Neutrophil (primary cell): ENCODE results near the gene GALNS.

ENCODE experiments used
- H3K27ac ChIP-seq: fragments of 200-600 bp; sonication (generic); 2 replicates; pipeline ENCODE4 v1.5.1; 2016; ENCODE audit warnings: mild to moderate bottlenecking, moderate library complexity
- H3K27me3 ChIP-seq: fragments of 200-600 bp; sonication (generic); 2 replicates; pipeline ENCODE4 v1.6.0; 2016; ENCODE audit warnings: mild to moderate bottlenecking
- H3K36me3 ChIP-seq: fragments of 200-600 bp; sonication (generic); 2 replicates; pipeline ENCODE4 v1.5.1; 2017
- H3K4me1 ChIP-seq, 2 experiments: fragments of 200-600 bp in 1 of 2; sonication (generic) in 1 of 2; 1 replicate in 1 of 2; 2 replicates in 1 of 2; pipeline versions ENCODE4 v1.5.1 to v1.6.1; 2013 to 2016; ENCODE audit warnings: low read depth in 1 of 2, low read length in 1 of 2, mild to moderate bottlenecking in 1 of 2, moderate library complexity in 1 of 2; ENCODE audit not compliant: control insufficient read depth in 1 of 2, insufficient read depth in 1 of 2
- H3K4me3 ChIP-seq, 2 experiments: fragments of 200-600 bp in 1 of 2; sonication (generic) in 1 of 2; 1 replicate in 1 of 2; 2 replicates in 1 of 2; pipeline ENCODE4 v1.5.1; 2013 to 2016; ENCODE audit warnings: low read depth in 1 of 2, low read length in 1 of 2, mild to moderate bottlenecking in 1 of 2, moderate library complexity in 1 of 2
- H3K9me3 ChIP-seq: fragments of 200-600 bp; sonication (generic); 2 replicates; pipeline ENCODE4 v1.5.1; 2016
- CTCF ChIP-seq: fragments of 200-600 bp; sonication (generic); IDR thresholded peaks from 2 replicates; pipeline ENCODE4 v1.5.1; 2016; ENCODE audit warnings: antibody characterized with exemption

The GALNS gene

GRCh38 chr16:88865742-88866141 lies 9.0 kb upstream of the GALNS start:
- Histone ChIP-seq H3K27me3 (peaks cover 19% of the 10 kb centered on the region), H3K4me3 (no peak overlapping the region), H3K4me1 (peaks cover 0 to 2% of the 10 kb centered on the region in 2 experiments), H3K27ac (no peak overlapping the region), H3K36me3 (peaks cover 21% of the 10 kb centered on the region), H3K9me3 (no peaks in the 10 kb centered on the region)
- no peak for TF ChIP-seq CTCF

GRCh38 chr16:88865310-88865709 lies 8.6 kb upstream of the GALNS start:
- H3K36me3 ChIP-seq = peaks cover 25% of the 10 kb centered on the region
- H3K27ac ChIP-seq = no peak overlapping the region
- peaks cover 15% of the 10 kb centered on the region for H3K27me3 ChIP-seq
- H3K4me3 ChIP-seq = no peak overlapping the region
- TF ChIP-seq CTCF = no peak
- H3K4me1 ChIP-seq = no peaks in the 10 kb centered on the region
- no peaks in the 10 kb centered on the region for H3K9me3 ChIP-seq

- Histone ChIP-seq H3K4me1 (peaks cover 0 to 2% of the 10 kb centered on the region in 2 experiments), H3K27ac (no peak overlapping the region), H3K36me3 (peaks cover 31% of the 10 kb centered on the region), H3K4me3 (no peak overlapping the region), H3K9me3 (no peaks in the 10 kb centered on the region), H3K27me3 (peaks cover 7% of the 10 kb centered on the region)
- no peak for TF ChIP-seq CTCF
Observed at GRCh38 chr16:88864521-88864920, 7.8 kb upstream of the GALNS start.

GRCh38 chr16:88864099-88864498 lies 7.4 kb upstream of the GALNS start:
- H3K27me3 ChIP-seq = peaks cover 3% of the 10 kb centered on the region
- peaks cover 2 to 6% of the 10 kb centered on the region in 2 experiments for H3K4me1 ChIP-seq
- H3K9me3 ChIP-seq = no peaks in the 10 kb centered on the region
- H3K4me3 ChIP-seq = no peak overlapping the region
- peaks cover 31% of the 10 kb centered on the region for H3K36me3 ChIP-seq
- H3K27ac ChIP-seq = no peak overlapping the region
- TF ChIP-seq CTCF = no peak

GRCh38 chr16:88863426-88863825 lies 6.7 kb upstream of the GALNS start:
- H3K36me3 ChIP-seq = peaks cover 31% of the 10 kb centered on the region
- no peak for TF ChIP-seq CTCF
- H3K9me3 ChIP-seq = no peaks in the 10 kb centered on the region
- H3K4me3 ChIP-seq = no peak overlapping the region
- no peak overlapping the region for H3K27ac ChIP-seq
- H3K4me1 ChIP-seq = peaks cover 9 to 13% of the 10 kb centered on the region in 2 experiments
- H3K27me3 ChIP-seq = no peaks in the 10 kb centered on the region

- no peaks in the 10 kb centered on the region for H3K27me3 ChIP-seq
- H3K4me1 ChIP-seq = peaks cover 14 to 18% of the 10 kb centered on the region in 2 experiments
- H3K27ac ChIP-seq = no peak overlapping the region
- no peak for TF ChIP-seq CTCF
- H3K9me3 ChIP-seq = no peaks in the 10 kb centered on the region
- H3K4me3 ChIP-seq = no peak overlapping the region
- H3K36me3 ChIP-seq = peaks cover 31% of the 10 kb centered on the region
Observed at GRCh38 chr16:88862968-88863367, 6.2 kb upstream of the GALNS start.
